ACHN (cell line): ENCODE data around the gene SLC2A4.
"Not testable (repeated sequence)": the region's sequence is repeated elsewhere in the genome, so short reads cannot be mapped to it uniquely, and the experiment has no call there.

Experiments used
- DNase-seq: peaks from one replicate; pipeline ENCODE4 v3.0.0-alpha.2; 2015
- in situ Hi-C: cut with HindIII; loops from 2 replicates; pipeline ENCODE4 v1.10.0; 2017; ENCODE audit warnings: low sequenced_read_pairs, low pct_ligation_motif_present, low pct_unique_long_range_greater_than_20kb

SLC2A4 gene

DNA sequence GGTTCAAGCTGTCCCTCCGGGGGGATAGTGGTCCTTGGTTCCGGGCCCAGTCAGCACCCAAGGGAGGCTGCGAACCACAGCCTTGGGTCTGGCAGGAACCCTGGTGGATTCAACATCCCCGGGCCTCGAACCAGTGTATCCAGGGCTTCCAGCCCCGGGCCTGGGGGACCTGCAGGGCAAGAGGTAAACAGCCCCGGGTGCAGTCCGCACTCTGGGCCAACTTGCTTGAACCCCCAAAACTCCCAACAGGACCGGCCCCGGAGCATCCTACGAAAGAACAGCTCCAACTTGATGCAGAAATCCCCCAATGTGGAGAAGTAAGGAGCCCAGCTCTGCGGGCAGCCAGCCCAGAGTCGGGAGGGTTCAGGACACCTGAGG, 49.1 kb downstream of the SLC2A4 start:
- in situ Hi-C loops: no loop called here
- no peak for DNase-seq

DNA sequence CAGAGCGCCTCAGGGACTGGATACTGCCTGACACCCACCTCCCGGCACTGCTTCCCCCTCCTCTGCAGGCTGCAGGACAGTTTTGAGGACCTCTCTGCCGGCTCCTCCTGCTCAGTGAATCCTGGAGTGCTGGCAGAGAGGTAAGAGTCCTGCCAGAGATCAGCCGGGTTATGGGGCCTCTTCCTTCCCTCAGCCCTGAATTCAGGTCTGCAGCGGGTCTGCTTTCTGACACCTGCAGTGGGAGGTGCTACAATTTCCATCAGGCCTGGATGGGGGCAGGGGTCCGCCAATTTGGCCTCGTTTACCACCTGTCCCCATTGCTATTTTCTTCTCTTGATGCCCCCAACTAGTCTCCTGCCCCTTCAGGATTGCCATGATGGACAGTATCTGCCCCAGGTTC, 50.6 kb downstream of the SLC2A4 start:
- in situ Hi-C loops: no loop called here

DNA sequence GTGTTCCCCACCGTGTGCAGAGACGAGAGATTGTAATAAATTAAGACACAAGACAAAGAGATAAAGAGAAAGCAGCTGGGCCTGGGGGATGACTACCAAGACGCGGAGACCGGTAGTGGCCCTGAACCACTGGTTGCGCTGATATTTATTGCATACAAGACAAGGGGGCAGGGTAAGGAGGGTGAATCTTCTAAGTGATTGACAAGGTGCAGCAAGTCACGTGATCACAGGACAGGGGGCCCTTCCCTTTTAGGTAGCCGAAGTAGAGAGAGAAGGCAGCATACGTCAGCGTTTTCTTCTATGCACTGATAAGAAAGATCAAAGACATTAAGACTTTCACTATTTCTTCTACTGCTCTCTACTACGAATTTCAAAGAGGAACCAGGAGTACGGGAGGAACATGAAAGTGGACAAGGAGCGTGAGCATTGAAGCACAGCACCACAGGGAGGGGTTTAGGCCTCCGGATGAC, 51.1 kb downstream of the SLC2A4 start:
- in situ Hi-C loops, DNase-seq: not testable (repeated sequence)

More for the DNA sequence above, 50.6 kb downstream of the SLC2A4 start:
- no peak for DNase-seq

DNA sequence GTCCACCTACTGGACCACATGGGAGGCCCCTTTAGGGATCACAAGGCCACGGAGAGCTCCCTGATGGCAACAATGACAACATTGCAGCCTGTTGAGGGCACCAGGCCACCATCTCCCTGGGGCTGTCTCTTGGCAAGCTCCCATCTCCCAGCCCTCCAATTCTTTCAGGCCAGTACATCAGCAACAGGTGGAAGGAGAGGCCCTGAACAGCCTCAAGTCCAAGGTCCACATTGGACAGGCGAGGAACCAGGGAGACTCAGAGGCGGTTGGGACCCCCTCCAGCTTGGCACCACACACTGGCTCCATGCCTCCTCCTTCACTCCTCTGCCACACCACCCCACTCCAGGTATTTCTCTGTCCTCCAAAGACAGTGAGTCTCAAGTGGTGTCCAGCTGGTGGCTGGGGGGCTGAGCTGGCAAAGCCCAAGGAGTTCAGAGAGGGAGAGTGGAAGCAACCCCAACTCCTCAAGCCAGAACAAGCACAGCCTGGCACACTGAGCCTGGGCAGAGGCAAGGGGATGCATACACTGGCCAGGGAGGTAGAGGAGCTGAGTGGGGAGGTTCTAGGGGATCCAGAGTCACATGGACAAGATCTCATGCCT, 53.5 kb downstream of the SLC2A4 start:
- no peak for DNase-seq
- in situ Hi-C loops: no loop called here

DNA sequence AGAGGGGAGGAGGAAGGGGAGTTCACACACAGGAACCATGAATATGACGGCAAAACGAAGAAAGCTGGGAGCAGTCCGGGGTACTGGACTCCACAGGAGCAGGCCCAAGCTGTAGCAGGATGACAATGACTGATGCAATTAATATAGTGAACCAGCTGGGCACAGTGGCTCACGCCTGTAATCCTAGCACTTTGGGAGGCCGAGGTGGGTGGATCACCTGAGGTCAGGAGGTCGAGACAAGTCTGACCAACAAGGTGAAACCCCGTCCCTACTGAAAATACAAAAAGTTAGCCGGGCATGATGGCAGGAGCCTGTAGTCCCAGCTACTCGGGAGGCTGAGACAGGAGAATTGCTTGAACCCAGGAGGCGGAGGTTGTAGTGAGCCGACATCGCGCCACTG, 54.2 kb downstream of the SLC2A4 start:
- in situ Hi-C loops, DNase-seq: not testable (repeated sequence)

DNA sequence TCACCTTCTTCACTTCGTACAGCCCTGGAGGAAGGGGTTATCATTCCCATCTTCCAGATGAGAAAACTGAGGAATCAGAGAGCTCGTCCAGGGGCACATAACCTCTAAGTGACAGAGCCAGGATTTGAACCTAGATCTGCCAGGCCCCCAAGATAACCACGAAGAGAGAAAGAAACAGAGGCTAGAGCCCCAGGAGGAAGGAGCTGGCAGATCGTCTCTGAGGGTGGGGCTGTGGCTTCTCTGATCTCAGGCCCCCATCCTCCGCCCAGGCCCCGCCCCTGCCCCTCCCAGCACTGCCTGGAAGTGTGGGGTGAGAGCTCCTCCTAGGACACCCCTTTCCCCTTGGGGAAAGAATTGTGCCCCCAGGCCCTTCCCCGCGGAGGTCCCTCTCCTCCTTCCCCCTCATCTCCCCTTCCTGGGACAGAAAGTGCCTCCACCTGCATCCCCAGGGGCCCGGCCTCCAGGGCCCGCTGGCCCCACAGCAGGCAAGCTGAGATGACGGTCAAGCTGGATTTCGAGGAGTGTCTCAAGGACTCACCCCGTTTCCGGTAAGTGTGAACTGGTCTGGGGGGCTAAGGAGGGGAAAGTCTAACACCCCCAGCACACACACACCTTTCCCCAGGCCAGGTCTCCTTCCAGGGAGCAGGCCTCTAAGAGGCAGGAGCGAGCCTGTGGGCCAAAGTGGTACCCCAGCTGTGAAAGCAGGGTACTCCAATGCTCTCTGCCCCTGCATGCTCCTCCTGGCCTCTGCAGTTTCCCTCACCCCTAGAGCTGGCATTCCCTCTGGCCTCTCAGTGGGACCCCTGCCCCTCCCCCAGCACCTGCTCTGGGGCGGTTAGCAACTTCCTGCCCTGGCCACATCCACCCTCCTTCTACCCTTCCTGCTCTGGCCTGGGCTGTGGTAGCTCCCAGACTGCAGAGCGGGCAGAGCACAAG, 55.0 kb downstream of the SLC2A4 start, which contains the start of gene ACAP1:
Gene ACAP1 (plus strand): TSS at position 290 of the 936 bp plus-strand sequence. CDS start 206 bp downstream, at position 496.
- in situ Hi-C loops: no loop called here
- no peak for DNase-seq

DNA sequence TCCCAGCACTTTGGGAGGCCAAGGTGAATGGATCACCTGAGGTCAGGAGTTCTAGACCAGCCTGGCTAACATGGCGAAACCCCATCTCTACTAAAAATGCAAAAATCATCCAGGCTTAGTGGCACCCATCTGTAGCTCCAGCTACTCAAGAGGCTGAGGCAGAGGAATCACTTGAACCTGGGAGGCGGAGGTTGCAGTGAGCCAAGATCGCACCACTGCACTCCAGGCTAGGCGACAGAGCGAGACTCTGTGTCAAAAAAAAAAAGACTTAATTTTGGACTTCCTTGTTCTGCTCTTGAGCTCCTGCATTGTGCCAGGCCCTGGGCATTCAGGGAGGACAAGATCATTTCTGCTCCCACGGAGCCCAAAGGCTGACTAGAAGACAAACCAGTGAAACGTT, 56.1 kb downstream of the SLC2A4 start:
- in situ Hi-C loops: not testable (repeated sequence)

More for the DNA sequence above, 56.1 kb downstream of the SLC2A4 start:
- not testable (repeated sequence) for DNase-seq
